Endometrium (tissue), 2 donors: Measurements from ENCODE around the gene LACTB.

Source experiments
- FAIRE-seq: peaks from 2 replicates; lab custom pipeline; 2012; peaks lifted over from hg19 to GRCh38; lab: Jason Lieb, UNC
- donor health status: control.
- donor health status: control.

Gene LACTB

GRCh38 chr15:63124506-63124905, 2.8 kb downstream of the LACTB start:
- FAIRE-seq: no peak

- FAIRE-seq: no peak
These were observed 5.1 kb downstream of the LACTB start for GRCh38 chr15:63126726-63127125.

- peak; percentile 90 for FAIRE-seq
These were observed 12.1 kb downstream of the LACTB start for GRCh38 chr15:63133786-63134185.

GRCh38 chr15:63134245-63134985, 12.8 kb downstream of the LACTB start:
- FAIRE-seq: no peak

- no peak for FAIRE-seq
These were observed 13.6 kb downstream of the LACTB start for GRCh38 chr15:63135281-63135680.

- no peak for FAIRE-seq
These were observed 14.1 kb downstream of the LACTB start for GRCh38 chr15:63135804-63136203.

- FAIRE-seq: no peak
These were observed 15.1 kb downstream of the LACTB start for GRCh38 chr15:63136742-63137141.

GRCh38 chr15:63140936-63141335, 19.3 kb downstream of the LACTB start:
- no peak for FAIRE-seq

GRCh38 chr15:63145426-63145825, 23.8 kb downstream of the LACTB start:
- no peak for FAIRE-seq

GRCh38 chr15:63146684-63147083, 25.0 kb downstream of the LACTB start:
- FAIRE-seq: no peak

GRCh38 chr15:63151665-63152064, 30.0 kb downstream of the LACTB start:
- FAIRE-seq: no peak

- no peak for FAIRE-seq
These were observed 33.8 kb downstream of the LACTB start for GRCh38 chr15:63155486-63155885.

GRCh38 chr15:63156086-63156710, 34.5 kb downstream of the LACTB start:
- FAIRE-seq: peak; percentile 37

- FAIRE-seq: no peak
These were observed 35.1 kb downstream of the LACTB start for GRCh38 chr15:63156755-63157117.

- no peak for FAIRE-seq
These were observed 35.6 kb downstream of the LACTB start, which contains the start of gene RPS27L for GRCh38 chr15:63157118-63157843. Gene RPS27L, minus strand, starts transcription at chr15:63157477. Its CDS starts 72 bp downstream, at chr15:63157405.

GRCh38 chr15:63157891-63158431, 36.3 kb downstream of the LACTB start:
- no peak for FAIRE-seq

GRCh38 chr15:63160638-63161037, 39.0 kb downstream of the LACTB start:
- no peak for FAIRE-seq

- FAIRE-seq: no peak
These were observed 41.6 kb downstream of the LACTB start for GRCh38 chr15:63163217-63163616.

- no peak for FAIRE-seq
These were observed 43.7 kb downstream of the LACTB start for GRCh38 chr15:63165166-63165859.

- FAIRE-seq: no peak
These were observed 44.6 kb downstream of the LACTB start for GRCh38 chr15:63166219-63166618.

- no peak for FAIRE-seq
These were observed 48.1 kb downstream of the LACTB start for GRCh38 chr15:63169788-63170187.

- FAIRE-seq: no peak
These were observed 50.7 kb downstream of the LACTB start for GRCh38 chr15:63172376-63172775.
